ENCODE results near the gene AGMAT.

DNA sequence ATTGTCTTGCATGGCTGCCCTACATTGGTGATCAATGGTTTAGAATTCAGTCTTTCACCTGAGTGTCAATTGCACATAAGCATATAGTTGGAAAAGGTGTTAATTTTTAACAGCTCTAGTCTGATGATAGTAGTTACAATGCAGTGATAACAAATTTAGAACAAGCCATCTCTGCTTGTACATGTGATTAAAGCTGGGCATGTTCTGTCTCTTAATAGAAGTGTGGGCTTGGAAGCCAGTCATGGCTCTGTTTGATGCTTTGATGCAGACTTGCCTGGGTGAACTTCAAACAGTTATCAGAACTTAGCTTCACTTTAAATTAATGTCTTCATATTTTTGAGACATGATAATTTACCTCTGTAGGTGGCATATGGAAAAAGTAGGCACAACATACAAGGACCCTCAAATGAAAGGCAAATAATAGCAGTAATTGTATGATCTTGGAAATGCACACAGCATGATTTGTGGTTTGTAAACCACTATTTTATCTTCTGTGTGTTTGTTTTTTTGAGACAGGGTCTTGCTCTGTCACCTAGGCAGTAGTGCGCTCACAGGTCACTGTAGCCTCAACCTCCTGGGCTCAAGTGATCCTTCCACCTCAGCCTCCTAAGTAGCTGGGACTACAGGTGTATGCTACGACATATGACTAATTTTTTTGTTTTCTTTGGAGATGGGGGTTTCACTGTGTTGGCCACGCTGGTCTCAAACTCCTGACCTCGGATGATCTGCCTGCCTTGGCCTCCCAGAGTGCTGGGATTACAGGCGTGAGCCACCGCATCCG lies 36.2 kb upstream of the AGMAT start:
- TF ChIP-seq, protein P1, sequence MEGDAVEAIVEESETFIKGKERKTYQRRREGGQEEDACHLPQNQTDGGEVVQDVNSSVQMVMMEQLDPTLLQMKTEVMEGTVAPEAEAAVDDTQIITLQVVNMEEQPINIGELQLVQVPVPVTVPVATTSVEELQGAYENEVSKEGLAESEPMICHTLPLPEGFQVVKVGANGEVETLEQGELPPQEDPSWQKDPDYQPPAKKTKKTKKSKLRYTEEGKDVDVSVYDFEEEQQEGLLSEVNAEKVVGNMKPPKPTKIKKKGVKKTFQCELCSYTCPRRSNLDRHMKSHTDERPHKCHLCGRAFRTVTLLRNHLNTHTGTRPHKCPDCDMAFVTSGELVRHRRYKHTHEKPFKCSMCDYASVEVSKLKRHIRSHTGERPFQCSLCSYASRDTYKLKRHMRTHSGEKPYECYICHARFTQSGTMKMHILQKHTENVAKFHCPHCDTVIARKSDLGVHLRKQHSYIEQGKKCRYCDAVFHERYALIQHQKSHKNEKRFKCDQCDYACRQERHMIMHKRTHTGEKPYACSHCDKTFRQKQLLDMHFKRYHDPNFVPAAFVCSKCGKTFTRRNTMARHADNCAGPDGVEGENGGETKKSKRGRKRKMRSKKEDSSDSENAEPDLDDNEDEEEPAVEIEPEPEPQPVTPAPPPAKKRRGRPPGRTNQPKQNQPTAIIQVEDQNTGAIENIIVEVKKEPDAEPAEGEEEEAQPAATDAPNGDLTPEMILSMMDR (IDR thresholded peaks at IDR 0.05), result no peak
- TF ChIP-seq EZH2 (IDR thresholded peaks at IDR 0.05) (no peak), EZH2phosphoT487 (IDR thresholded peaks at IDR 0.05) (no peak)

Data from neural progenitor cell (in vitro differentiated cells).